RWPE1 (cell line): ENCODE data around the gene LGMN.

Experiments
- CTCF ChIA-PET: fragments of 350-600 bp; sonication (Branson Sonifier 250); formaldehyde crosslinking; extraction: SDS; loops from one replicate; lab custom pipeline; 2021; lab: Yijun Ruan, JAX
- POLR2A ChIA-PET: fragments of 400-600 bp; formaldehyde crosslinking; extraction: SDS; loops from one replicate; lab custom pipeline; 2020; ENCODE audit warnings: antibody characterized with exemption; ENCODE audit not compliant: low non-redundant PET; lab: Yijun Ruan, JAX
- DNase-seq: peaks from one replicate; pipeline ENCODE4 v3.0.0; 2012; ENCODE audit warnings: low spot score
- H3K27ac ChIP-seq: fragments of 450-650 bp; 2 replicates; pipeline ENCODE4 v1.5.1; 2017
- CTCF ChIP-seq: fragments of 450-650 bp; conservative IDR thresholded peaks from 2 replicates; pipeline ENCODE4 v1.5.1; 2017; ENCODE audit warnings: low read depth, mild to moderate bottlenecking

LGMN gene

GRCh38 chr14:92737619-92738188, 10.7 kb downstream of the LGMN start:
- no peak overlapping the region for H3K27ac ChIP-seq
- CTCF ChIA-PET, result no interaction called here
- no peak for TF ChIP-seq CTCF
- DNase-seq, result no peak
- POLR2A ChIA-PET, result no interaction called here

GRCh38 chr14:92737206-92737605, 11.2 kb downstream of the LGMN start:
- ChIA-PET POLR2A (no interaction called here), CTCF (no interaction called here)
- no peak for DNase-seq
- TF ChIP-seq CTCF, result no peak
- H3K27ac ChIP-seq, result no peak overlapping the region

GRCh38 chr14:92735344-92735743, 13.1 kb downstream of the LGMN start:
- H3K27ac ChIP-seq, result no peak overlapping the region
- CTCF ChIA-PET, result no interaction called here
- no peak for DNase-seq
- POLR2A ChIA-PET, result interaction anchor here (0.6 kb wide), 1 partner anchor 450 kb away, joined by 3 read pairs; the partner anchor contains the start of gene LYSET
- TF ChIP-seq CTCF, result no peak

GRCh38 chr14:92734618-92735017, 13.8 kb downstream of the LGMN start:
- TF ChIP-seq CTCF, result no peak
- ChIA-PET POLR2A (interaction anchor here (0.6 kb wide), 1 partner anchor 450 kb away, joined by 3 read pairs; the partner anchor contains the start of gene LYSET), CTCF (no interaction called here)
- DNase-seq, result no peak
- H3K27ac ChIP-seq, result no peak overlapping the region

GRCh38 chr14:92733007-92733406, 15.4 kb downstream of the LGMN start:
- ChIA-PET CTCF (no interaction called here), POLR2A (interaction anchor here (0.6 kb wide), 1 partner anchor 30 kb away, joined by 3 read pairs; no protein-coding TSS in a partner anchor)
- DNase-seq, result no peak
- no peak for TF ChIP-seq CTCF
- H3K27ac ChIP-seq, result no peak overlapping the region

GRCh38 chr14:92731622-92732115, 16.8 kb downstream of the LGMN start:
- DNase-seq, result no peak
- no peak for TF ChIP-seq CTCF
- ChIA-PET CTCF (no interaction called here), POLR2A (no interaction called here)
- no peak overlapping the region for H3K27ac ChIP-seq
